NCI-H187 treated with DMSO at 0.1 percent for 48 hours (cell line): Measurements from ENCODE around the gene UBE2M.
"Not testable (repeated sequence)": the region's sequence is repeated elsewhere in the genome, so short reads cannot be mapped to it uniquely, and the experiment has no call there.

Experiments used
- DNase-seq: peaks from one replicate; lab custom pipeline; 2025; lab: John Stamatoyannopoulos, UW

The UBE2M gene

DNA sequence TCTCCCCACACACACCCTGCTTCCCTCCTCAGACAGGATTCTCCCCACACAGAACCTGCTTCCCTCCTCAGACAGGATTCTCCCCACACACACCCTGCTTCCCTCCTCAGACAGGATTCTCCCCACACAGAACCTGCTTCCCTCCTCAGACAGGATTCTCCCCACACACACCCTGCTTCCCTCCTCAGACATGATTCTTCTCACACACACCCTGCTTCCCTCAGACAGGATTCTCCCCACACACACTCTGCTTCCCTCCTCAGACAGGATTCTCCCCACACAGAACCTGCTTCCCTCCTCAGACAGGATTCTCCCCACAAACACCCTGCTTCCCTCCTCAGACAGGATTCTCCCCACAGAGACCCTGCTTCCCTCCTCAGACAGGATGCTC lies 19.2 kb downstream of the UBE2M start:
- DNase-seq: not testable (repeated sequence)

DNA sequence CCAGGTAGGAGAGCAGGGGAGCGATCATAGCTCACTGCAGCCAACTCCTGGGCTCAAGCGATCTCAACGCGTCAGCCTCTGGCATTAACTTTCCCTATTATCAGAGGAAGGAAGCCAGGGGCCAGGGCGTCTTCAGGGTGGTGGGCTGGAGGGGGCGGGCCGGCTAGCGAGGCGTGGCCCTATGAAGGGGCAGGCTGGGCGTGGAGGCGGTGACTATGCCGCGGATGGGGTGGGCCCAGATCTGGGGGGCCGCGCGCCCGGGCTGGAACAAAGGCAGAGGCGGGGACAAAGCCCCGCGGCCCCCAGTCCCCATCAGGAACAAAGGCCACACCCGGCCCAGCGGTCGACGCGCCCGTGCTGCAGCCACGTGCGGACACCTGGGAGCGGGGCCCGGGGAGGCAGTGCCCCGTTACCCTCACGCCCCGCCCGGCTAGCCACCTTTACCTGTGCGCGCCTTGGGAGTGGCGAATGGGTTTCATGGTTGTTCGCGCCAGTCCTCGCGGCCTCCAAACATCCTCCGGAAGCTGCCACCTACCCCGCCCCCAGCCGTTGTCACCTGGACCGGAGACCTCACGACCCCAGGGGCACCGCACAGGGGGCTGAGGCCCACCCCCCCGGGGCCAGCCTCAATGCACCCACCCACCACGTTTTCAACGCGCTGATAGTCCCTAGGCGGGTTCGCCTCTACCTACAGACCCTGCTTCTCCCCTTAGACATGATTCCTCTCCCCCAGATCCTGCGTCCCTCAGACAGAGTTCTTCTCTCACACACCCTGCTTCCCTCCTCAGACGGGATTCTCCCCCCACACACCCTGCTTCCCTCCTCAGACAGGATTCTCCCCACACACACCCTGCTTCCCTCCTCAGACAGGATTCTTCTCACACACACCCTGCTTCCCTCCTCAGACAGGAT lies 19.9 kb downstream of the UBE2M start:
- no peak for DNase-seq

- no peak for DNase-seq
These were observed 21.3 kb downstream of the UBE2M start for GRCh38 chr19:58536852-58537798.

- DNase-seq: no peak
These were observed 22.6 kb downstream of the UBE2M start for GRCh38 chr19:58535857-58536256.

- DNase-seq: no peak
These were observed 27.2 kb downstream of the UBE2M start for GRCh38 chr19:58531034-58531840.

GRCh38 chr19:58529405-58529804 lies 29.0 kb downstream of the UBE2M start:
- no peak for DNase-seq

DNA sequence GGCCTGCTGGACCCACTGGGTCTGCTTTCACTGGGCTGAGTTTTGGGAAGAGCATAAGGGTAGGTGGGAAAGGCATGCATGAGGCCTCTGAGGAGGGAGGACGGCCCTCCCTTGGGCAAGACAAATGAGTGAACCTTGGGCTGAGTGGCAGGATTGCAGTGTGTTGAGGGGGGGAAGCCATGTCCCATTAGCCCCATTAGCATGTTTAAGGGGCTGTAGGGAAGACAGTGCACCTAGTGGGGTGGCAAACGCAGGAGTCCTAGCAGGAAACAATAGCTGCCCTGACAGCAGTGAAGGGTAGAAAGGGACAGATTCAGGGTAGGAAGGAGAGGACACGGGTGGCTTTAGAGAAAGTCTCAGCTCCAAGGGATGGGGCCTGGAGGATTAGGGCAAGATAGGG lies 35.7 kb downstream of the UBE2M start:
- no peak for DNase-seq

GRCh38 chr19:58521651-58522050 lies 36.8 kb downstream of the UBE2M start:
- no peak for DNase-seq

DNA sequence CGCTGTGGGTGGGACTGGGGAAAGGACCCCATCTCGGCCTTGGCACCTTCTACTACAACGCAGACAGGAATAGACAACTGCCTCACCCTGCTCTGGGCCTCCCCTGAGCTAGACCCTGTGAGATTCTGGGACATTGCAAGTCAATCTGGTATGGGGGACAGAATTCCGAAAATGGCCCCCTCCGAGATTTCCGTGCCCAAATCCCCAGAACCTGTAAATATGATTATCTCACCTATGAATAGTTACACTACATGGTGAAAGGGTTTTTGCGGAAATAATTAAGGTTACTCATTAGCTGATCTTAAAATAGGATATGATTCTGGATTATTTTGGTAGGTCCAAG lies 38.2 kb downstream of the UBE2M start:
- DNase-seq: no peak

GRCh38 chr19:58519355-58520256 lies 38.8 kb downstream of the UBE2M start, which contains the start of gene ZBTB45:
TSS of gene ZBTB45 (minus strand) at chr19:58519810. CDS start at chr19:58517673, 2,137 bp downstream.
- DNase-seq: peak; percentile 91

- DNase-seq: no peak
These were observed 39.4 kb downstream of the UBE2M start for GRCh38 chr19:58519087-58519354.

DNA sequence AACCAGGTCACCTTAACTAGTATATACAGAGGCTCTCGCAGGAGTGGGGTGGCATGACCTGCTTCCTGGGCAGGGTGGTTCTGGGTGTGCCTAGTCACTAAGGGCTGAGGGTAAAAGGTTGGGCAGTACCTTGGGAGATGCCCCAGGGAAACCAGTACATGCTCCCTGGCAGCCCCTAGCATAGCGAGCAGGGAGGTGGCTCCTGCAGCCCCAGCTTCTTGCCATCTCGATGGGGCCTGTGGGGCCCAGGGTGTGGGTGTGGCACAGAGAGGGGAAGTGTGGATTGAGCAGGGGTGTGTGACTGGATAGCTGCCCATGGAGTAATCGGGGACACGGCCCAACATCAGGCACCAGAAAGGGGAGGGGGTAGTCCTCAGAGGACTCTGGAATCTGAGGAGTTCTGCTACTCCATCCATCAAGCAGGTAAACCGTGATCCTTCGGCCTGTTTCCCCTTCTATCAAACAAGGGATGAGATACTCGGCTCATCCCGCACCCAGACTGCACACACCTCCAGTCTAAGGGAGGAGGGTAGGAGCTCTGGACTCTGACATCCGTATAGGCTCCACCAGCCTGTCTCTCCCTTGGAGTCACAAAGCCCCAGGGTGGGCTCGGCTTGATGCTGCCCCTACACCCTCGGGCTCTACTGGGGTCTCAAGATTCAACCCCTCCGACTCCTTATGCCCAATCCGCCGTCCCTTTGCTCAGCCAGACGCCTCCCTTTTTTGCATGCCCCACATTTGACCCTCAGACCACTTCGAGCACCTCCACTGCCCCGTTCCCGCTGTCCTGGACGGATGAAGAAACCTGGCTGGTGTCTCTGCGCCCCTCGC lies 39.9 kb downstream of the UBE2M start:
- DNase-seq: no peak

DNA sequence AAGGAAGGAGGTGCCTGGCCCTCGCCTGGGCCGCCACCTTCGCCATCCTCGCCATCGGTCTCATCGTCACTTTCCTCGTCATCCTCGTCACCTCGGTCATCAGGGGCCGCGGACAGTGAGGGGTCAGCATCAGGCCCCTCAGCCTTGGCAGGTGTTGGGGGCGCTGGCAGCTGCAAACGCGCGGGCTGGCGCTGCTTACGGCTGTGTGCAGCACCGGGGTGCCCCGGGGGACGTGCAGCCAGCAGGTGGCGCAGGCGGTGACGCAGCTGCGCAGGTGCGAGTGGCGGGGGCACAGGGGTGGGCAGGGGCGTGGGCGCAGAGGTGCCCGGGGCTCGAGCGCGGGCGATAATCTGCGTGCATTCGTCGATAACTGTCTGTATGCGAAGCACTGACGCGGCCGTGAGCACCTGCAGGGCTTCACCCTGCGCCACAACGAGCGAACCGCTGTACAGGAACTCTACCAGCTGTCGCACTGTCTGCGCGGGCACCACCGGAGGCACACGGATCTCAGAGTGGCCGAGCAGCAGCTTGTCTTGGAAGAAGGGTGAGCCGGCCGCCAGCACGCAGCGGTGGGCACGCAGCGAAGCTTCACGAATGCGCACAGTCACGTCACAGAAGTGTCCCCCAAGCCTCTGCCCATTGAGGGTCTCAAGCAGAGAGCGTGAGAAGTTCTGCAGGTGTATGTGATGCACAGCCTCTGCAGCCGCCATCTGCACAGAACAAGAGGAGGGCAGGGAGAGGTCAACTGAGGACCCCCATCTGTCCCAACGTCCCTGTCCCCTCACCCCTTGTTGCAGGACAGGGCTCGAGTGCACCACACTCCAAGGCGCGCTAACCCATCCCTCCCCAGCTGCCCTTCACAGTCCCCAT lies 41.2 kb downstream of the UBE2M start:
- DNase-seq: no peak

- no peak for DNase-seq
These were observed 42.1 kb downstream of the UBE2M start for GRCh38 chr19:58516246-58516836.

DNA sequence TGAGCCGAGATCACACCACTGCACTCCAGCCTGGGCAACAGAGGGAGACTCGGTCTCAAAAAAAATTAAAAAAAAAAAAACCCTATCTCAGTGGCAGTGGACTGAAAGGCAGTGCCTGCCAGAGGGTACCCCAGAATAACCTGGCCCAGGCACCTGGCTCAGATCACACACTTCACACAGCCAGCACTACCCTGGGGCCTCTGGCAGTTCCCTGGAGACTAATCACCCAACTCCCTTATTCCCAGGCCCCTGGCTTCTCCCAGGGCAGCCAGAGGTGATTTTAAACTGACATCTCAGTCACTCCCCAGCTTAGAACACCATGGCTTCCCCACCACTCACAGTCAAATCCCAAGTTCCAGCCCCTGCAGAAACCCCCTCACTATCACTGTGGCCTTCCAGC lies 43.2 kb downstream of the UBE2M start:
- DNase-seq: no peak

- DNase-seq: no peak
These were observed 43.8 kb downstream of the UBE2M start for GRCh38 chr19:58514564-58515022.

- DNase-seq: peak; percentile 52
These were observed 44.5 kb downstream of the UBE2M start for GRCh38 chr19:58513694-58514563.

- no peak for DNase-seq
These were observed 45.2 kb downstream of the UBE2M start for GRCh38 chr19:58513213-58513693.
